Activated T-cell treated with anti-CD3 and anti-CD28 coated beads, Interleukin-2, amount 50 U/mL, for 4 hours (primary cell): ENCODE data around the gene NEK11. TPM values are rescaled to one million over a fixed set of nuclear protein-coding genes. Genes with fewer than 3 reads are reported as not detected.

Source experiments
- ATAC-seq, 2 donors: fragments of 200-7000 bp; cut with Tn5 transposase; one replicate each; pipeline ENCODE4 v1.10.0; 2021
- DNase-seq: peaks from one replicate; pipeline ENCODE4 v3.0.0-alpha.2; 2020
- H3K27me3 Mint-ChIP-seq: one replicate; pipeline ENCODE4 v1.8.0; 2021; ENCODE audit warnings: low read depth, mixed read lengths
- H3K36me3 Mint-ChIP-seq: one replicate; pipeline ENCODE4 v1.8.0; 2022; ENCODE audit warnings: mixed read lengths; ENCODE audit not compliant: insufficient read depth
- H3K4me1 Mint-ChIP-seq: one replicate; pipeline ENCODE4 v1.8.0; 2021; ENCODE audit warnings: low read depth, mixed read lengths
- H3K4me3 Mint-ChIP-seq: one replicate; pipeline ENCODE4 v1.8.0; 2021; ENCODE audit warnings: mild to moderate bottlenecking, moderate library complexity, mixed read lengths
- H3K9me3 Mint-ChIP-seq: one replicate; pipeline ENCODE4 v1.8.0; 2021; ENCODE audit warnings: mixed read lengths
- total RNA-seq, 3 donors: library from RNA; stranded (reverse); gene quantifications; one replicate each; pipeline ENCODE4 v1.2.1, GENCODE V29; 2021

The NEK11 gene
- total RNA-seq, 3 donors from 2014 or later: 0.58 to 1.4 (median 1.2) TPM

- H3K36me3 Mint-ChIP-seq: no peaks in the 10 kb centered on the region
- DNase-seq (no peak), ATAC-seq (no peak)
- no peak overlapping the region for H3K4me3 Mint-ChIP-seq
- peaks cover 3% of the 10 kb centered on the region for H3K4me1 Mint-ChIP-seq
- no peaks in the 10 kb centered on the region for H3K27me3 Mint-ChIP-seq
- no peaks in the 10 kb centered on the region for H3K9me3 Mint-ChIP-seq
Observed at GRCh38 chr3:131072099-131072559, 45.5 kb downstream of the NEK11 start.

GRCh38 chr3:131072845-131073244 is 46.2 kb downstream of the NEK11 start:
- Mint-ChIP-seq H3K27me3 (no peaks in the 10 kb centered on the region), H3K4me1 (peaks cover 3% of the 10 kb centered on the region), H3K9me3 (no peaks in the 10 kb centered on the region), H3K36me3 (no peaks in the 10 kb centered on the region), H3K4me3 (no peak overlapping the region)
- DNase-seq (no peak), ATAC-seq (no peak)

GRCh38 chr3:131075632-131076328 is 49.1 kb downstream of the NEK11 start:
- ATAC-seq (no peak), DNase-seq (no peak)
- H3K27me3 Mint-ChIP-seq: no peaks in the 10 kb centered on the region
- no peak overlapping the region for H3K4me3 Mint-ChIP-seq
- H3K36me3 Mint-ChIP-seq: peaks cover under 1% of the 10 kb centered on the region
- H3K4me1 Mint-ChIP-seq: peaks cover 3% of the 10 kb centered on the region
- H3K9me3 Mint-ChIP-seq: no peaks in the 10 kb centered on the region

- H3K27me3 Mint-ChIP-seq: no peaks in the 10 kb centered on the region
- DNase-seq: no peak
- H3K4me1 Mint-ChIP-seq: no peaks in the 10 kb centered on the region
- no peak for ATAC-seq
- no peak overlapping the region for H3K4me3 Mint-ChIP-seq
- no peaks in the 10 kb centered on the region for H3K9me3 Mint-ChIP-seq
- peaks cover 7% of the 10 kb centered on the region for H3K36me3 Mint-ChIP-seq
Observed at GRCh38 chr3:131077904-131078303, 51.2 kb downstream of the NEK11 start.

GRCh38 chr3:131079086-131079485 is 52.4 kb downstream of the NEK11 start:
- H3K36me3 Mint-ChIP-seq: peaks cover 7% of the 10 kb centered on the region
- H3K27me3 Mint-ChIP-seq: no peaks in the 10 kb centered on the region
- no peak overlapping the region for H3K4me3 Mint-ChIP-seq
- no peaks in the 10 kb centered on the region for H3K9me3 Mint-ChIP-seq
- DNase-seq (no peak), ATAC-seq (no peak)
- H3K4me1 Mint-ChIP-seq: no peaks in the 10 kb centered on the region

- Mint-ChIP-seq H3K27me3 (no peaks in the 10 kb centered on the region), H3K9me3 (no peaks in the 10 kb centered on the region), H3K4me1 (no peaks in the 10 kb centered on the region), H3K36me3 (peaks cover 8% of the 10 kb centered on the region), H3K4me3 (no peak overlapping the region)
- ATAC-seq (no peak), DNase-seq (no peak)
Observed at GRCh38 chr3:131081224-131081623, 54.5 kb downstream of the NEK11 start.

GRCh38 chr3:131082246-131082645 is 55.6 kb downstream of the NEK11 start:
- H3K4me1 Mint-ChIP-seq: no peaks in the 10 kb centered on the region
- DNase-seq (no peak), ATAC-seq (no peak)
- no peaks in the 10 kb centered on the region for H3K27me3 Mint-ChIP-seq
- H3K4me3 Mint-ChIP-seq: no peak overlapping the region
- H3K36me3 Mint-ChIP-seq: peaks cover 8% of the 10 kb centered on the region
- no peaks in the 10 kb centered on the region for H3K9me3 Mint-ChIP-seq

- no peak overlapping the region for H3K4me3 Mint-ChIP-seq
- H3K36me3 Mint-ChIP-seq: peaks cover 8% of the 10 kb centered on the region
- DNase-seq: no peak
- no peaks in the 10 kb centered on the region for H3K9me3 Mint-ChIP-seq
- H3K4me1 Mint-ChIP-seq: no peaks in the 10 kb centered on the region
- no peaks in the 10 kb centered on the region for H3K27me3 Mint-ChIP-seq
- no peak for ATAC-seq
Observed at GRCh38 chr3:131082871-131083863, 56.5 kb downstream of the NEK11 start.

- H3K9me3 Mint-ChIP-seq: no peaks in the 10 kb centered on the region
- peaks cover 2% of the 10 kb centered on the region for H3K4me1 Mint-ChIP-seq
Observed at GRCh38 chr3:131091768-131092167, 65.1 kb downstream of the NEK11 start.

GRCh38 chr3:131107637-131108433 is 81.2 kb downstream of the NEK11 start:
- Mint-ChIP-seq H3K36me3 (peaks cover 3% of the 10 kb centered on the region), H3K4me1 (no peaks in the 10 kb centered on the region), H3K9me3 (peaks cover 3% of the 10 kb centered on the region), H3K27me3 (no peaks in the 10 kb centered on the region), H3K4me3 (no peak overlapping the region)
- ATAC-seq (no peak), DNase-seq (no peak)

More at GRCh38 chr3:131091768-131092167, 65.1 kb downstream of the NEK11 start:
- no peaks in the 10 kb centered on the region for H3K27me3 Mint-ChIP-seq
- DNase-seq (no peak), ATAC-seq (no peak)
- H3K4me3 Mint-ChIP-seq: no peak overlapping the region
- no peaks in the 10 kb centered on the region for H3K36me3 Mint-ChIP-seq

- Mint-ChIP-seq H3K4me3 (no peak overlapping the region), H3K36me3 (no peaks in the 10 kb centered on the region), H3K27me3 (no peaks in the 10 kb centered on the region), H3K9me3 (no peaks in the 10 kb centered on the region), H3K4me1 (no peaks in the 10 kb centered on the region)
- DNase-seq (no peak), ATAC-seq (no peak)
Observed at GRCh38 chr3:131109156-131109555, 82.5 kb downstream of the NEK11 start.

- no peaks in the 10 kb centered on the region for H3K27me3 Mint-ChIP-seq
- H3K9me3 Mint-ChIP-seq: no peaks in the 10 kb centered on the region
- H3K36me3 Mint-ChIP-seq: no peaks in the 10 kb centered on the region
- H3K4me3 Mint-ChIP-seq: no peak overlapping the region
- H3K4me1 Mint-ChIP-seq: no peaks in the 10 kb centered on the region
- DNase-seq (no peak), ATAC-seq (no peak)
Observed at GRCh38 chr3:131110087-131110486, 83.4 kb downstream of the NEK11 start.

GRCh38 chr3:131114256-131114655 is 87.6 kb downstream of the NEK11 start:
- no peaks in the 10 kb centered on the region for H3K4me1 Mint-ChIP-seq
- no peak for ATAC-seq
- no peak overlapping the region for H3K4me3 Mint-ChIP-seq
- peaks cover 3% of the 10 kb centered on the region for H3K9me3 Mint-ChIP-seq
- no peaks in the 10 kb centered on the region for H3K27me3 Mint-ChIP-seq
- H3K36me3 Mint-ChIP-seq: no peaks in the 10 kb centered on the region
- no peak for DNase-seq

GRCh38 chr3:131125684-131126083 is 99.0 kb downstream of the NEK11 start:
- Mint-ChIP-seq H3K4me3 (no peak overlapping the region), H3K36me3 (peaks cover under 1% of the 10 kb centered on the region), H3K4me1 (no peaks in the 10 kb centered on the region), H3K9me3 (peaks cover 17% of the 10 kb centered on the region), H3K27me3 (no peaks in the 10 kb centered on the region)
- DNase-seq: no peak
- no peak for ATAC-seq
